Measurements from ENCODE around the gene CYFIP2.

CYFIP2 gene

DNA sequence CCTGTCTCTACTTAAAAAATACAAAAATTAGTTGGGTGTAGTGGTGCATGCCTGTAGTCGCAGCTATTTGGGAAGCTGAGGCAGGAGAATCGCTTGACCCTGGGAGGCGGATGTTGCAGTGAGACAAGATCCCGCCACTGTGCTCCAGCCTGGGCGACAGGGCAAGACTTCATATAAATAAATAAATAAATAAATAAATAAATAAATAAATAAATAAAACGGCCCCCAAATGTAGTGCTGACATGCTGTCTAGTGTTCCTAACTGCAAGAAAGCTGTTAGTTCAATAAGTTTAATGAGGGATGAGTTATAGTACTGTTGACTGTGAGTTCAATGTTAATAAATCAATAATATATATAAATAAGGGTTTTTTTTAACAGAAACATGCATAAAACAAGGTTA is 7.5 kb upstream of the CYFIP2 start:
- no peak for DNase-seq (ENCODE audit: low spot score)

DNA sequence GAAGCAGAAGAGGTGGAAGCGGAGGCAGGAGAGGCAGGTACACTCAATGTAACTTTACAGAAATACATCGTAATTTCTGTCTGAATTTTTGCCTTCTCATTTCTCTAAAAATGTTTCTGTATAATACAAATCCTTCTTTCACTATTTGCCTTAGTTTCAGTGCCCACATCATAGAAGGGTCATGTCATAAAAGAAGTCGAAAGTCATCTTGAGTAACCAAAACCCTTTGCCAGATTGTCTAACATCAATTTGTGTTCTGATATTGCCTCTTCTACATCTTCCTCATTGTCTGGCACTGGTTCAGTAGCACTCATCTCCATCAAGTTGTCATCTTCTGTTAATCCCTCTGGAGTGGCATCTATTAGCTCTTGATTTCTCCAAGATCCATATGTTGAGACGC is 6.2 kb upstream of the CYFIP2 start:
- DNase-seq (ENCODE audit: low spot score), result no peak

DNA sequence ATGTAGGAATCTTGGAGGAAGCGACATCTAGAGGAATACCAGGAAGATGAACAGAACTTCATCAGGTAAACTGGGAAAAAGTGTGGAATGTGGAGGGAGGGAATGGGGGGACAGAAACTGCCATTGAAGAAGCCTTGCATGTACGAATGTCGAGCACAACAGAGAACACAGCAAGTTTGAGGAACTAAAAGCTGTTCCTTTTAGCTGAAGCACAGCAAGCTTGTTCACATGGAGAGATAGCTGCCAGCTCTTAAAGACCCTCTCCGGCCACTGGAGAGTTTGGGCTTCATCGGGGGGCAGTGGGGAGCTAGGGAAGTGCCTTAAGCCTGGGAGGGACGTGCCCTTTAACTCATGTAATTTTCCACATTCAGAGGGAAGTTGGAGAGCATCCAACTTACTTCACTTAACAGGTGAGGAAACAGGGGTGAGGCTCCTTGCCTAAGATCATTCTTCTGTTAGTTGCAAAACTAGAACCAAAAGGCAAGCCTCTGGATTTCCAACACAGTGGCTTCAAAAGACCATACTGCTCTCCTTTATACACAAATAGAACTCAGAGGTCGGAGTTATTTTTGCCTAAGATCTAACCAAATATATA is 2.3 kb upstream of the CYFIP2 start:
- DNase-seq (ENCODE audit: low spot score), result no peak

DNA sequence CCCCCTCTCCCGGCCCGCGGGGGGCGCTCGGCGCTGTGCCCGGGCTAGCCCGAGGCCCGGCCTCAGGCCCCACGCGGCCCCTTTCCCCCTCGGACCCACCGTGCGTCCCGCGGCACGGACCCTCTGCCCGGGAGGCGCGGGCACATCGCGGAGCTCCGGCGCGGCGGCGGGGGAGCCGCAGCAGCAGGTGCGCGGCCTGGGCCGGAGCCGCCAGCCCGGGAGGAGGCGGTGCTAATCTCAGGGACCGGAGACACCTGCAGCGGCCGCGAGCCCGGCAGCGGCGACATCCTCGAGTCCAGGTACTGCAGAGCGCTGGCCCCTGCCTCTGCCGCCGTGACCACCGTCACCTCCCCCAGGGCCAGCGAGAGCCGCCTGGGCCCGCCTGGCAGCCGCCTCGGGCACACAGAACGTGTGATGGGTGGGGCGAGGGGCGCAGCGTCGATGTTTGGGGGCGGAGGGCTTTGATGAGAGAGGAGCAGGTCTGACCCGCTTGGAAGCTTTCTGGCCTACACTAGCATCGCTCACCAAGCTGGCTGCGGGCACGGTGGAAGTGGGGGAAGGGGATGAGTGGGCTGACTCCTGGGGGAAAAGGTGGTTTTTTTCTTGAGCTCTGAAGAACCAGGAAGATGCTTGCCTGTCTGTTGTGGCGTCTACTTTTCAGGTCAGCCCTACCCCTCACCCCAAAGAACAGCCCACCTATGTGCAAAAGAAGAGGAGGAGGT is 524 bp downstream of the CYFIP2 start:
- DNase-seq (ENCODE audit: low spot score), result no peak

DNA sequence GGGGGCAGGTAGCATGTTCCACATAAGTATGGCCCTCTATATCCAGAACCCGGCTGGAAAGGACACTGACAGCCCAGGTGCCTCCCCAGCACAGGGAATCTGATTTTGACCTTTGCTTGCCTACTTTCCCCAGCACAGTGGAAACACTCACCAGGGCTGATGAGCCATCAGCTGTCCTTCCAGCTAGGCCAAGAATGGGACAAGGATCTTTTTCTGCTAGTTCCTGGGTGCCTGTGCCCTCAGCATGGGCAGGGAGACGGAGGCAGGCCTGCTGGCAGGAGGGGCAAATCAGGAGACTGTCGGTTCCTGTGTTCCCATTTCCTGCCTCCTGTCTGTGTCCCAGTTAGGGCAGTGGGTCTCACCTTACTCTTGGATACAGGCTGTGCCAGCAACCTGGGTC is 1.1 kb downstream of the CYFIP2 start:
- no peak for DNase-seq (ENCODE audit: low spot score)

DNA sequence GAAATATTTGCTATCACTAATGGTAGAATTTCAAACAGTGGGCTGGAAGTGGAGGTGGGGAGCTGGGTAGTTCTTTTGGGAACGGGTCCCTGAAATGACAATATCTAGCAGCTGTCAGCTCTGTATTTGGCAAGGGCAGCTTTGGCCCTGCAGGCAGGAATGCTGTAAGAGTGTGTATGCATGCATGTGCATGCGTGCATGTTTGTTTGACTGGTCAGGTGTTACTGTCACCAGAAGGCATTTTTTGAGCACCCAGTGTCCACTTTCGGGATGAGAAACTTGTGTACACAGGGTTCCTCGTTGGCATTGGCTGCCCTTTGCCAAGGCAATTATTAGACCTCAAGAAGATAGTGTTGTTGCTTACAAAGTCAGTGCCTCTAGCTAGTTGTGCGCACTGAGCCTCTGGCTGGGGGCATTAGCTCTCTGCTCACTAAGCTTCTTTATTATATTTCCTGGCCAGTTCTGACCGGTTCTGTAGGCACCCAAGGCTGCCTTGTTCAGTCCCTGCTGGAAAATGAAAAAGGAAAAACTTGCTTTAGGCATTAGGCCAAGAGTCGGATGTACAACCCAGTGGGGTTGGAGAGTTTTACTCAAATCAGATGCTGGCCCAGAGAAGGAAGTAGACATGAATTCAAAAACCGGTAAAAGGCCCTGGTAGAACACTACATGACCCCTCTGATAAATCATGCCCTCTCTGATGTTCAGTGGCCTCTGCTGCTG is 2.0 kb downstream of the CYFIP2 start:
- no peak for DNase-seq (ENCODE audit: low spot score)

DNA sequence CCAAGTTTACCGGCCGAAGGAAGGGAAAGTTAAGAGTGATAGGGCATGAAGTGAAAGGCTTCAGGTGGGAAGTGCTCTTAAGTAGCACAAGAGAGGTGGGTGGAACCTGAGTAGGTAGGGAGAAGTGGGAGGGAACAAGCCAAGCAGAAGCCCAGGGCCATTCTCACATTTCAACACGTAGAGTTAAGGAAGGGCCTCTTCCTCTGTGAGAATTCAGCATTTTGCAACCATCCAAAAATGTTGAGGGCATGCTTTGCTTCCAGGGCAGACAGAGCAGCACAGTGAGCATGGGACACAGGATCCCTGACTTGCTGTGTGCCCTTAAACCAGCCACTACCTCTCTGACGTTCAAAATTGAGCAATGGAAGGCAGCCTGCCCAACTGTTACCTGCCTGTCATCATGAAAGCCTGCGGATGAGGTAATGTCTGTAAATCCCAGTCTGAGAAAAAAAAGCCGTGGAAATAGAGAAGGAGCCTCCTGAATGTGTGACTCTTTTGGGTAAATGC is 3.3 kb downstream of the CYFIP2 start:
- no peak for DNase-seq (ENCODE audit: low spot score)

DNA sequence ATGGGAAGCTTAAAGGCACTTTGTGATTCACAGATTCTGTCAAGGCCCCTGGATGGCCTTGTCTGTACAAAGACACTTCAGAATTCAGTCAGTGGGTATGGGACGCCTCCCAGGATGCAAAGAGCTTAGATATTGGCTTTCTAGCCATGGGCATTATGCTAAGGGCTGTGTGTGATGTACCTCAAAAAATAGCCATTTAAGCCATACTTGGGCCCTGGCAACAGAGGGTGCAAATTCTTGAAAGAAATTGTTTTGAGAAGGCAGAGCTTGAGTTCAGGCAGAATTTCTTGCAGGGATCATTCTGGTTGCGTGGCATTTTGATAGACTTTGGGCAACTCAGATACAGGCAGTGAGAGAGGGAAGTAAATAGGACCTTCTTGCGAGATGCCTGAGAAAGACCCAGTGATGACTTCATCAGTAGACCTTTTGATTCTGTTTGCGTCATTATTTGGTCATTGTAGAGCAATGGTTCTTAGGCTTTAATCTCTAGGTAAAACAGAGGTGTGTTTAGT is 3.9 kb downstream of the CYFIP2 start:
- DNase-seq (ENCODE audit: low spot score), result no peak

DNA sequence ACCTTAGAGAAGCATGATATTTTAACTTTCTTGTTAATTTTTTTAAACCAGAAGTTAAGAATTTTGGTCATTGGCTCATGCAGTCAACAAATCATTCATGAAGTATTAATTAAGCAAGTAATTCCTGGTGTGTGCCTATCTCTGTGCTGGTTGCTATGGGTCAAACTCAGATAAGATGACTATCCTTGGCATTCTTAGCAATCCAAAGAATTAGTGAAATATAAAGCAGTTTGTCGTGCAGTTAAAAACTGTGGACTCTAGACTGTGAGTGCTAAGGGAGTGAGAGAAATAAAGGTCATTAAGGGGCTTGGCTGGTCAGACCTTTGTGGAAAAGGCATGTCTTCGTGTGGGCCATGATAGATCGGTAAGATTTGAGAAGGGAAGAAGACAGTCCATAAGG is 4.8 kb downstream of the CYFIP2 start:
- no peak for DNase-seq (ENCODE audit: low spot score)

DNA sequence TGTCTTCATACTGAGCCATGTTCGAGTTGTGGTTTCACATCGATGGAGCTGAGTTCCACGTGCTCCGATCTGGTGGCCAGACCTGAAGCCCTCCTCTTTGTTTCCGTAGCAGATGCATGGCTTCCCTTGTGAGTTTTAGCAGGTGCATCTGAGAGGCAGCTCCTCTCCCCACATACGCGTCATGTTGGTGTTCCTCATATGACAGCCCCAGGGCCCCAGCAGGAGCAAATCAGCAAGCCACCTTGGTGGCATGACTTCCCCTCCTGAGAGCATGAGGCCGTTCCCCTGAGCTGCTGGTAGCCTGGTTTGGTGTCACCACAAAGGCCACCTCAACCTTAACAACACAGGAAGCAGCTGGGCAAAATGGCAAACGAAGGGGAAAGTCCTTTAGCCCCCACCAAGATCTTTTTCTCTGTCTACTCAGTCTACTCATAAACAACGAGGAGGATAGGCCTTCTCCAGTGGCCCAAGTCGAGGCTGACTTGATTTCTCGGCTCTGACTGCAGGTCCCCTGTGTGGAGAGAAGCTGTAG is 5.9 kb downstream of the CYFIP2 start:
- DNase-seq (ENCODE audit: low spot score), result no peak

DNA sequence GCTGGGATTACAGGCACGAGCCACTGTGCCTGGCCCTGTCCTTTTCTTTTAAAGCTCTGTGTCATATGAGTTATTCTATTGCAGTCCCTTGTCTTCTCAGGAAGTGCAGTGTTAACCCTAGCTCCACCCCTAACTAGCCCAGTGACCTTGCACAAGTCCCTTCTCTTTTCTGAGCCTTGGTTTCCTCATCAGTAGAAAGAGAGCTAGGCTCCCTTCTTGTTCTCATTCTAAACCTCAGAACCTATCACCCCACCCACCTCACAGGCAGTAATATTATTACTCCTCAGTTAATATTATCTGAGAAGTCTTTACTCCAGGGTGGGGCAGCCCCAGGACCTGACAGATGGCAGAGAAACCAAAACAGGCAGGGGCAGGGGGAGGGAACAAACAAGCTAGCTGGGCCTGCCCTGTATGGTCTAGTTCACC is 7.2 kb downstream of the CYFIP2 start:
- no peak for DNase-seq (ENCODE audit: low spot score)

DNA sequence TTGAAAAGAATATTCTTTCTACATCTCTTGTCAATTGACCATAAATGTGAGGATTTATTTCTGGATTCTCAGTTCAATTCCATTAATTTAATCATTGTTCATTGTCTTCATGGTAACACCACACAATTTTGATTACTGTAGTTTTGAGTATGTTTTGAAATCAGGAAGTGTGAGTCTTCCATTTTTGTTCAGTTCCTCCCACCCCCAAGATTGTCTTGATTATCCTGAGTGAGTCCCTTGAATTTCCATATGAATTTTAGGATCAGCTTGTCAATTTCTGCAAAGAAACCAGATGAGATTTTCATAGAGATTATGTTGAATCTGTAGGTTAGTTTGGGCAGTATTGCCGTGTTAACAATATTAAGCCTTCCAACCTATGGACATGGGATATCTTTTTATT is 9.5 kb downstream of the CYFIP2 start:
- DNase-seq (ENCODE audit: low spot score), result no peak

DNA sequence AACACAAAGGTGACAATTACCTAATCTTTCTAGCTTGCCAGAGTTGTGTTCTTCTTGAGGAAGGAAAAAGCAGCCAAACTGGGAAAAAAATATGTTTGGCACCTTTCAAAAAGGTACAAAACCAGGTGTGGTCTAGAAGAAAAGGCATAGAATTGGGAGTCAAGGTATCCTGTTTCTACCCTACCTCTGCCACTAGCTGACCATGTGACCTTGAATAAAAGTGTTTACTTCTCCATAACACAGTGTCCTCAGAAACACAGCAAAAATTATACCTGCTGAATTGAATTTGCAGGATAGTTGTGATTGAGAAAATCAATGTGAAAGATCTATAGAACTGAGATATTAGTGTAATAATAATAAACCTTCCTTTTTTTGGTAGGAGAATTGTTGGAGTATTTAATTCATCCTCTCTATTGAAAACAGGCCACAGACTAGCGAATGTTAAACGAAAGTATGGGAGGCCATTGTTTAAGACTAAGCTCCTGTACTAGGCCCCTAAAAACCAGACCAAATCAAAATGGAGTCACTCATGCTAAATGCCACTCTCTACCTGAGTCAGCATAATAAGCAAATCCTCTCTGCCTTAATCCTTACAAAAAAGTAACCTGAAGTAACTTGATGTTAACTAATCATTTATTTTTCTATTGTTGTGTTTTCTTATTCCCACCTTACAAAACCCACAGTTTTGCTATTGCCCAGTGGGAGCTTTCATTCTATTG is 12.6 kb downstream of the CYFIP2 start:
- DNase-seq (ENCODE audit: low spot score), result no peak

DNA sequence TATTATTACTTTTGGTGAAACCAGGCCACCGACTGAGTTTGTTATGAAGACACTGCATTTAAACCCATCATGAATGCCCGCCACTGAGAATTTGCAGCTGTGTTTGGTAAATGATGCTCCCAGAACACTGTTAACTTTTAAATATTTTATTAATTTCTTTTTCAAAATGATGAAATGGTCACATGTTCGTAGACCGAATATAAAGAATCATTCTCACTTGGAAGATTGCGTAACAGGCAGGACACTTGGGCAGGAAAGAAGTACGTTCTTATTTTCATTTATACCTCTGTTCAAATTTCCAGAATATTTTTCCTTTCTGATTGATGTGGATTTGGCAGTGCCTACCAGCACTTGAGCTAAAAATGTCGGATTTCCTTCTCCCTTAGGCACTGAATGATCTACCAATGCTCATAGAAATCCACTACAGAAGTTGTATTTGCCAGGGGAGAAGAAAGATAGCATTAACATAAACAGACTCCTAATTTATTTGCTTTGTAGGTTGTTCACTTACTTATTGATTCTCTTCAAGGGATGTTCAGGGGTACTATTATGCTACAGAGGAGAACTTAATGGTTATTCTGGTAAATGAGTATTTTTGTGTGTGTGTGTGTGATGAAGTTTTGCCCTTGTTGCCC is 13.8 kb downstream of the CYFIP2 start:
- no peak for DNase-seq (ENCODE audit: low spot score)

DNA sequence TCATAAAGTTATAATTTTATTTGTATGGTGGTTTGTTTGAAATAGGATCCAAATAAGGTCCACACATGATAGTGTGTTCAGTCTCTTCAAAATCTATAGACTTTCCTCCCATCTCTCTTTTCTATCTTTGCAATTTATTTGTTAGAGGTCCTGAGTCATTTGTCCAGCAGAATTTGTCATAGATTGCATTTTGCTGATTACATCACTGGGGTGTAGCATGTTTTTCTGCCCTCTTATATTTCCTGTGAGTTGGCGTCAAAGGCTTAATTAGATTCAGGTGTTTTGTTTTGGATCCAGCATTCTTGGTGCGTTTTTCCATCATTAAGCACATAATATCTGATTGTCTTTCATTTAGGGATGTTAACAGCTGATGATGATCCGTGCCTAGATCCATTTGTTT is 15.0 kb downstream of the CYFIP2 start:
- no peak for DNase-seq (ENCODE audit: low spot score)

DNA sequence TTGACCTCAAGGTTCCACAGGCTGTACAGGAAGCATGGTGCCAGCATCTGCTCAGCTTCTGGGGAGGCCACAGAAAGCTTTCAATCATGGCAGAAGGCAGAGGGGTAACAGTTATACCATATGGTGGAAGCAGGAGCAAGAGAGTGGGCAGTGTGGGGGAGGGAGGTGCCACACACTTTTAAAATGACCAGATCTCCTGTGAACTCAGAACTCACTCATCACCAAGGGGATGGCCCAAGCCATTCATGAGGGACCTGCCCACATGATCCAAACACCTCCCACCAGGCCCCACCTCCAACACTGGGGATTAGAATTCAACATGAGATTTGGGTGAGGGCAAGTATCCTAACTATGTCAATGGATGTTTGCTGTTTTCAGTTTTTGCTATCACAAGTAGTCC is 16.2 kb downstream of the CYFIP2 start:
- DNase-seq (ENCODE audit: low spot score), result no peak

DNA sequence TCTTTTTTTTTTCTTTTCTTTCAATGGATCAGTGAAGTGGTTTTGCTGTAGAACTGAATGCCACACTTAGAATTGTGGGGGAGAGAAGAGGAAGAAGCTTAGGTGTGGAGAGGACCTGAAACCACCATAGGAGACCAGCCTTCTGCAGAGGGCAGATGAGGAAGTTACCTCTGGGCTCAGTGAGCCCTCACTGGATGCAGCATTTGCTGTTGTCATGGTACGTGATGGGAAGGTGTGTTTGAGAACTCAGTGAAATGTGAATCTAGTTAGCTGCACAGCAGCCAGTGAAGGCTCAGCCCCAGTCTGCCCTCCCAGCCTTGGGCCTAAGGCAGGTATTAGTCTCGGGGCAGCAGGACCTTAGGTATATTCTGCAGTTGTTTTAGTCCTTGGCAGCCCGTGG is 17.5 kb downstream of the CYFIP2 start:
- no peak for DNase-seq (ENCODE audit: low spot score)

DNA sequence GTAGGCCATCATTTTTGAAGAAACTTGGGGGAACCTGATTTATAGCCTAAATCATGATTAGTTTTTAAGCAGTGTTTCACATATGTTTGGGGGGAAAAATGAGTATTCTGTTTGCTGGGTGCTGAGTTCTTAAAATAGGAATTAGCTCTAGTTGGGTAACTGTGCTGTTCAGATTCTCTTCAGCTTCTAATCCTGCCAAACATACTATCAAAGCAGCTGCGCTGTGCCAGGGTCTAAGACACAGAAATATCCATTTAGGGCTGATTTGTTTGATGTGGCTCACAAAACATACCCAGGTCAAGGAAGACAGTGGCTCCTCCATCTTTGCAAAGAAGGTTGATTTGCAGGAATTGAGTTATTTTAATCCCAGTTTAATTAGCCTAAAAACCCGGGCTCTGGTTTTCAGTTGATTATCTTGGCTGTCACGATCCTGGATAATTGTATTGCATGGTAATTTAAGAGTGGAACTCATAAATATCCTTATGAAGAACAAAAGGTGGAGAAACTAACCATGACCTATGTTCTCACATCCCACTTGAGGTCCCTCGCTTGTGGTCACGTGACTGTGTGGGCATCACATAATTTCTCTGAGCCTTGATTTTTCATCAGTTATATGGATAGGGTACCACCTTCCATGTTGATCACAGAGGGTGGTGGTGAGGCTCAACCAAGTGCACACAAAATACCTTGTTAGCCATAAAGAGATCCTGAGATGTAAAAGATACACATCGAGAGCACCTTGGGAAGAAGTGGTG is 18.7 kb downstream of the CYFIP2 start:
- no peak for DNase-seq (ENCODE audit: low spot score)

DNA sequence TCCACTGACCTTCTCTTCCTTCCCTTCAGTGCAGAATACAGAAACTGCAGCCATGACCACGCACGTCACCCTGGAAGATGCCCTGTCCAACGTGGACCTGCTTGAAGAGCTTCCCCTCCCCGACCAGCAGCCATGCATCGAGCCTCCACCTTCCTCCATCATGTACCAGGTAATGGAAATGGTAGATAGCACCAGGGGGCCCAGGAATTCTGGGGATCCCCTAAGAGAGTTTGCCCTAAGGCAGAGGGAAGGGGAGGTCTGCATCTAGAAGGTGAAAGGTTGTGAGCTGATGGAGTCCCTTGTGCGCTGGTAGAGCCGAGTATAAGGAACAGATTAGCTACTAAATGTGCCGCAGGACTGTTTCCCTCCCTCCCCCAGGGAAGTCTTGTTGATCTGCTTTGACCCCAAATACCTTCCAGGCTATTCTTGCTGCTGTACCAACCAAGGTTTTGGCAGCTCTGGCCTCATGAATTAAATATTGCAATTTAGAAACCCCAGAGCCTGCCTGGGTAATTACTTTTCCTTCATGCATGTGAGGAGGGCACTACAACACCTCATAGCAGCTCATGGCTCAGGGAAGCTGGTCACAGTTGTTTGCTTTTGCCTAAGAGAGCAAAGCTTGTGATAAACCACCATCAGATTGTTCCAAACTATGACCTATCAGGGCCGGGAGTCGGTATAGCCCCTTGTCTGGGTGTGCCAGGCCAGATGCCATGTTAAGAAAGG is 19.6 kb downstream of the CYFIP2 start:
- no peak for DNase-seq (ENCODE audit: low spot score)

DNA sequence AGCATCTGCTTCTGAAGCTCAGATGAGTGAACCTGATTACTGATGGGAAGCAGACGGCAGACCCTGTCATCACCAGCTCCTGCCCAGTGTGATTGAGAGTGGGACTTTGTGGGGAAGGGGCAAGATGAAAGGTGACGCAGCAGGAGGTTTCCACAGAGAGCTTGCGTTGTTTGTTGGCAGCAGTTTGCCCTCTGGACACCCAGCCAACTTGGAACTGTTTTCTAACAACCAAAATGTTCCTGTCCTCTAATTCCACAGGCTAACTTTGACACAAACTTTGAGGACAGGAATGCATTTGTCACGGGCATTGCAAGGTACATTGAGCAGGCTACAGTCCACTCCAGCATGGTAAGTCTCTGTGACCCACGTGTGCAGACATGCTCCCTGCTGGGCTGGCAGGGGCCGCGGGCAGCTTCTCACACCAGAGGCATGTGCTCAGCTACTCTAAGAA is 20.9 kb downstream of the CYFIP2 start:
- no peak for DNase-seq (ENCODE audit: low spot score)

Measured in hematopoietic multipotent progenitor cell treated with erythropoietin and hydrocortisone succinate and interleukin-3 and kit ligand, for 17 days (in vitro differentiated cells).